Measurements from ENCODE around the gene RCAN1.

RCAN1 gene

GRCh38 chr21:34517491-34518245, 97.2 kb downstream of the RCAN1 start:
- no peaks in the 10 kb centered on the region for H3K9me3 Mint-ChIP-seq (ENCODE audit: low read depth)
- peaks cover 15% of the 10 kb centered on the region for H3K4me1 Mint-ChIP-seq (ENCODE audit: low read depth)
- no peak overlapping the region for H3K4me3 Mint-ChIP-seq
- H3K36me3 Mint-ChIP-seq: peaks cover 15% of the 10 kb centered on the region
- H3K27ac Mint-ChIP-seq: no peak overlapping the region
- H3K27me3 Mint-ChIP-seq: no peaks in the 10 kb centered on the region

- Mint-ChIP-seq H3K9me3 (ENCODE audit: low read depth) (no peaks in the 10 kb centered on the region), H3K4me1 (ENCODE audit: low read depth) (peaks cover 15% of the 10 kb centered on the region), H3K4me3 (no peak overlapping the region), H3K27me3 (no peaks in the 10 kb centered on the region), H3K27ac (no peak overlapping the region), H3K36me3 (peaks cover 15% of the 10 kb centered on the region)
Measured at GRCh38 chr21:34517039-34517438, 97.9 kb downstream of the RCAN1 start.

- Mint-ChIP-seq H3K27me3 (no peaks in the 10 kb centered on the region), H3K4me1 (ENCODE audit: low read depth) (peaks cover 15% of the 10 kb centered on the region), H3K4me3 (no peak overlapping the region), H3K27ac (no peak overlapping the region), H3K9me3 (ENCODE audit: low read depth) (no peaks in the 10 kb centered on the region), H3K36me3 (peaks cover 12% of the 10 kb centered on the region)
Measured at GRCh38 chr21:34514576-34515115, 100.3 kb downstream of the RCAN1 start.

GRCh38 chr21:34513129-34513675, 101.7 kb downstream of the RCAN1 start:
- no peak overlapping the region for H3K4me3 Mint-ChIP-seq
- H3K9me3 Mint-ChIP-seq (ENCODE audit: low read depth): no peaks in the 10 kb centered on the region
- no peaks in the 10 kb centered on the region for H3K27me3 Mint-ChIP-seq
- peaks cover 15% of the 10 kb centered on the region for H3K4me1 Mint-ChIP-seq (ENCODE audit: low read depth)
- H3K36me3 Mint-ChIP-seq: peaks cover 12% of the 10 kb centered on the region
- no peak overlapping the region for H3K27ac Mint-ChIP-seq

GRCh38 chr21:34511787-34512455, 103.0 kb downstream of the RCAN1 start, which contains the start of gene KCNE1:
TSS of gene KCNE1 (minus strand) at chr21:34512210. CDS start at chr21:34449634, 62,576 bp downstream.
- Mint-ChIP-seq H3K36me3 (peaks cover 5% of the 10 kb centered on the region), H3K27ac (no peak within 1 kb of the TSS), H3K9me3 (ENCODE audit: low read depth) (no peaks in the 10 kb centered on the region), H3K27me3 (no peaks in the 10 kb centered on the region), H3K4me3 (no peak within 1 kb of the TSS), H3K4me1 (ENCODE audit: low read depth) (peaks cover 3% of the 10 kb centered on the region)

- Mint-ChIP-seq H3K36me3 (no peaks in the 10 kb centered on the region), H3K27me3 (no peaks in the 10 kb centered on the region), H3K4me3 (no peak overlapping the region), H3K27ac (no peak overlapping the region), H3K9me3 (ENCODE audit: low read depth) (no peaks in the 10 kb centered on the region), H3K4me1 (ENCODE audit: low read depth) (no peaks in the 10 kb centered on the region)
Measured at GRCh38 chr21:34511181-34511580, 103.7 kb downstream of the RCAN1 start.

GRCh38 chr21:34510148-34511142, 104.5 kb downstream of the RCAN1 start:
- no peaks in the 10 kb centered on the region for H3K36me3 Mint-ChIP-seq
- H3K4me1 Mint-ChIP-seq (ENCODE audit: low read depth): no peaks in the 10 kb centered on the region
- H3K4me3 Mint-ChIP-seq: no peak overlapping the region
- no peak overlapping the region for H3K27ac Mint-ChIP-seq
- no peaks in the 10 kb centered on the region for H3K27me3 Mint-ChIP-seq
- H3K9me3 Mint-ChIP-seq (ENCODE audit: low read depth): no peaks in the 10 kb centered on the region

- Mint-ChIP-seq H3K36me3 (no peaks in the 10 kb centered on the region), H3K27ac (no peak overlapping the region), H3K4me3 (no peak overlapping the region), H3K9me3 (ENCODE audit: low read depth) (no peaks in the 10 kb centered on the region), H3K27me3 (no peaks in the 10 kb centered on the region), H3K4me1 (ENCODE audit: low read depth) (no peaks in the 10 kb centered on the region)
Measured at GRCh38 chr21:34509151-34509550, 105.8 kb downstream of the RCAN1 start.

GRCh38 chr21:34504595-34504994, 110.3 kb downstream of the RCAN1 start:
- Mint-ChIP-seq H3K4me1 (ENCODE audit: low read depth) (no peaks in the 10 kb centered on the region), H3K36me3 (peaks cover 2% of the 10 kb centered on the region), H3K27ac (no peak overlapping the region), H3K4me3 (no peak overlapping the region), H3K9me3 (ENCODE audit: low read depth) (no peaks in the 10 kb centered on the region), H3K27me3 (peaks cover 6% of the 10 kb centered on the region)

- H3K9me3 Mint-ChIP-seq (ENCODE audit: low read depth): peaks cover 7% of the 10 kb centered on the region
- H3K36me3 Mint-ChIP-seq: peaks cover 5% of the 10 kb centered on the region
- H3K4me1 Mint-ChIP-seq (ENCODE audit: low read depth): no peaks in the 10 kb centered on the region
- no peak overlapping the region for H3K27ac Mint-ChIP-seq
- H3K27me3 Mint-ChIP-seq: peaks cover 6% of the 10 kb centered on the region
- no peak overlapping the region for H3K4me3 Mint-ChIP-seq
Measured at GRCh38 chr21:34502480-34503106, 112.3 kb downstream of the RCAN1 start.

GRCh38 chr21:34501716-34502115, 113.2 kb downstream of the RCAN1 start:
- peaks cover 15% of the 10 kb centered on the region for H3K9me3 Mint-ChIP-seq (ENCODE audit: low read depth)
- peaks cover 8% of the 10 kb centered on the region for H3K27me3 Mint-ChIP-seq
- no peak overlapping the region for H3K4me3 Mint-ChIP-seq
- no peaks in the 10 kb centered on the region for H3K4me1 Mint-ChIP-seq (ENCODE audit: low read depth)
- H3K36me3 Mint-ChIP-seq: peaks cover 5% of the 10 kb centered on the region
- H3K27ac Mint-ChIP-seq: no peak overlapping the region

- Mint-ChIP-seq H3K4me3 (no peak overlapping the region), H3K36me3 (peaks cover 5% of the 10 kb centered on the region), H3K27ac (no peak overlapping the region), H3K4me1 (ENCODE audit: low read depth) (no peaks in the 10 kb centered on the region), H3K27me3 (peaks cover 8% of the 10 kb centered on the region), H3K9me3 (ENCODE audit: low read depth) (peaks cover 19% of the 10 kb centered on the region)
Measured at GRCh38 chr21:34500191-34500590, 114.7 kb downstream of the RCAN1 start.

GRCh38 chr21:34499116-34499515, 115.8 kb downstream of the RCAN1 start:
- H3K9me3 Mint-ChIP-seq (ENCODE audit: low read depth): peaks cover 19% of the 10 kb centered on the region
- H3K27ac Mint-ChIP-seq: no peak overlapping the region
- H3K36me3 Mint-ChIP-seq: peaks cover 5% of the 10 kb centered on the region
- H3K27me3 Mint-ChIP-seq: peaks cover 8% of the 10 kb centered on the region
- H3K4me3 Mint-ChIP-seq: no peak overlapping the region
- H3K4me1 Mint-ChIP-seq (ENCODE audit: low read depth): no peaks in the 10 kb centered on the region

- Mint-ChIP-seq H3K9me3 (ENCODE audit: low read depth) (peaks cover 19% of the 10 kb centered on the region), H3K4me1 (ENCODE audit: low read depth) (no peaks in the 10 kb centered on the region), H3K36me3 (peaks cover 5% of the 10 kb centered on the region), H3K27ac (no peak overlapping the region), H3K27me3 (peaks cover 8% of the 10 kb centered on the region), H3K4me3 (no peak overlapping the region)
Measured at GRCh38 chr21:34498623-34499022, 116.3 kb downstream of the RCAN1 start.
